Neuronal stem cell (in vitro differentiated cells): ENCODE data around the gene SMARCC2.

Experiments
- DNase-seq: peaks from one replicate; pipeline ENCODE4 v3.0.0-alpha.2; 2013; ENCODE audit warnings: low spot score
- H2AFZ ChIP-seq: one replicate; pipeline ENCODE4 v1.6.1; 2013; ENCODE audit warnings: mild to moderate bottlenecking, low read length, inconsistent platforms
- H2AK5ac ChIP-seq: 2 replicates; pipeline ENCODE4 v1.6.1; 2013; ENCODE audit warnings: low read depth, mild to moderate bottlenecking, inconsistent platforms, low read length, moderate library complexity, mixed read lengths
- H2BK120ac ChIP-seq: 2 replicates; pipeline ENCODE4 v1.6.1; 2013; ENCODE audit warnings: low read depth, mild to moderate bottlenecking, inconsistent platforms, low read length, moderate library complexity, mixed read lengths
- H2BK12ac ChIP-seq: one replicate; pipeline ENCODE4 v1.6.1; 2013; ENCODE audit warnings: low read length, inconsistent platforms
- H2BK15ac ChIP-seq: 2 replicates; pipeline ENCODE4 v1.6.1; 2013; ENCODE audit warnings: mild to moderate bottlenecking, low read length, inconsistent platforms, mixed read lengths
- H2BK5ac ChIP-seq: one replicate; pipeline ENCODE4 v1.6.1; 2013; ENCODE audit warnings: inconsistent platforms, mild to moderate bottlenecking, low read length, moderate library complexity
- H3K14ac ChIP-seq: one replicate; pipeline ENCODE4 v1.6.1; 2013; ENCODE audit warnings: low read length, inconsistent platforms
- H3K18ac ChIP-seq: 2 replicates; pipeline ENCODE4 v1.6.1; 2013; ENCODE audit warnings: low read length, inconsistent platforms
- H3K23ac ChIP-seq: 2 replicates; pipeline ENCODE4 v1.6.1; 2013; ENCODE audit warnings: low read depth, mild to moderate bottlenecking, mixed read lengths, low read length, inconsistent platforms; ENCODE audit not compliant: poor library complexity
- H3K27ac ChIP-seq: replicated peaks from 3 replicates; pipeline ENCODE4 v1.5.1; 2013; ENCODE audit warnings: low read length, inconsistent platforms
- H3K27me3 ChIP-seq, 3 experiments: 2 replicates each; pipeline ENCODE4 v1.6.1; 2013; ENCODE audit warnings: low read length in 3 of 3, mild to moderate bottlenecking in 2 of 3, inconsistent platforms in 1 of 3, low read depth in 1 of 3, mixed read lengths in 1 of 3, moderate library complexity in 1 of 3; ENCODE audit not compliant: control insufficient read depth in 3 of 3, insufficient read depth in 3 of 3
- H3K36me3 ChIP-seq, 2 donors: replicated peaks in 1 of 2; 2 replicates each; pipeline ENCODE4 v1.6.1; 2013; ENCODE audit warnings: low read length in 2 of 2; ENCODE audit not compliant: control insufficient read depth in 2 of 2, insufficient read depth in 2 of 2
- H3K4ac ChIP-seq: 2 replicates; pipeline ENCODE4 v1.6.1; 2013; ENCODE audit warnings: inconsistent platforms, mild to moderate bottlenecking, low read length, moderate library complexity
- H3K4me1 ChIP-seq, 2 donors: 1 replicate in 1 of 2; 2 replicates in 1 of 2; pipeline ENCODE4 v1.6.1; 2013; ENCODE audit warnings: low read length in 2 of 2, low read depth in 1 of 2; ENCODE audit not compliant: control insufficient read depth in 2 of 2, insufficient read depth in 1 of 2
- H3K4me2 ChIP-seq: one replicate; pipeline ENCODE4 v1.6.1; 2013; ENCODE audit warnings: mild to moderate bottlenecking, low read length, inconsistent platforms; ENCODE audit not compliant: insufficient read depth, poor library complexity, severe bottlenecking
- H3K4me3 ChIP-seq, 2 donors: 2 replicates each; pipeline ENCODE4 v1.5.1; 2013; ENCODE audit warnings: low read length in 2 of 2, mild to moderate bottlenecking in 2 of 2, inconsistent platforms in 1 of 2, moderate library complexity in 1 of 2
- H3K79me1 ChIP-seq: one replicate; pipeline ENCODE4 v1.6.1; 2013; ENCODE audit warnings: low read depth, mild to moderate bottlenecking, inconsistent platforms, low read length, moderate library complexity
- H3K9ac ChIP-seq: one replicate; pipeline ENCODE4 v1.6.1; 2013; ENCODE audit warnings: mild to moderate bottlenecking, low read depth, low read length, inconsistent platforms; ENCODE audit not compliant: poor library complexity
- H3K9me3 ChIP-seq, 2 donors: replicated peaks in 1 of 2; 2 replicates each; pipeline versions ENCODE3 to v1.6.1; 2013; ENCODE audit warnings: low read length in 2 of 2, mild to moderate bottlenecking in 2 of 2, inconsistent platforms in 1 of 2, low read depth in 1 of 2, mixed read lengths in 1 of 2, moderate library complexity in 1 of 2; ENCODE audit not compliant: control insufficient read depth in 2 of 2, insufficient read depth in 1 of 2
- H4K8ac ChIP-seq: one replicate; pipeline ENCODE4 v1.6.1; 2013; ENCODE audit warnings: low read depth, mild to moderate bottlenecking, inconsistent platforms, low read length, moderate library complexity
- H4K91ac ChIP-seq: one replicate; pipeline ENCODE4 v1.6.1; 2013; ENCODE audit warnings: low read length, low read depth, mild to moderate bottlenecking, inconsistent platforms; ENCODE audit not compliant: poor library complexity
- WGBS, 2 donors: extraction: QIAGEN DNeasy Blood & Tissue Kit; methylation state at CpG; one replicate each; pipeline ENCODE4 v1.1.7; 2013; ENCODE audit warnings: missing lambda C conversion rate in 2 of 2, mixed read lengths in 1 of 2; ENCODE audit not compliant: insufficient read length in 2 of 2, insufficient replicate concordance in 1 of 2; ENCODE audit errors: extremely low coverage in 2 of 2; 5-methylcytosine and 5-hydroxymethylcytosine counted together

SMARCC2 gene

DNA sequence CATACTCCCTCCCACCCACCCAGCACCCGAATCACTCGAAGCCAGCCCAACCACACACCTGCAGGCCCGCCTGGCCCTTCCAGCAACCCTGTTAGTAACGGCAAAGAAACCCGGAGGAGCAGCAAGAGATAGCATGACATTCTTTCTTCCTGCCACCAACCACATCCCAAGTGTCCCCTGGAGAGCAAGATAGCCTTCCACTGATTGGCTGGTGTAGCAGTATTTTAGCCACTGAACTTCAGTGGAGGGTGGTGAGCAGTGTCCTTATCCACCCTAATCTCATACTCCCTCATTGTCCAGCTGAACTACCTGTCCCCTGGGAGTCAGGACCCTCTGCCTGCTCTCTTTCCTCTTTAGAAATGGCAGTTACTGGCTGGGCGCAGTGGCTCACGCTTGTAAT, 39.8 kb upstream of the SMARCC2 start:
- no CpG with 5 or more reads among the region's 7 CpGs for WGBS, 2 donors
- no peak overlapping the region for H2BK15ac ChIP-seq
- H2AK5ac ChIP-seq, result no peak overlapping the region
- no peak overlapping the region for H3K23ac ChIP-seq
- H4K8ac ChIP-seq, result no peak overlapping the region
- H3K9me3 ChIP-seq, result no peaks in the 10 kb centered on the region
- H2AFZ ChIP-seq, result no peak overlapping the region
- H3K14ac ChIP-seq, result no peak overlapping the region
- H3K36me3 ChIP-seq, result peaks cover 7 to 25% of the 10 kb centered on the region in 2 donors
- no peak overlapping the region for H2BK120ac ChIP-seq
- peak overlapping the region; percentile 44 for H3K9ac ChIP-seq
- no peaks in the 10 kb centered on the region for H3K79me1 ChIP-seq
- H3K4me2 ChIP-seq, result no peak overlapping the region
- H2BK12ac ChIP-seq, result no peak overlapping the region
- no peaks in the 10 kb centered on the region for H3K27me3 ChIP-seq
- DNase-seq, result no peak
- no peak overlapping the region for H2BK5ac ChIP-seq
- H3K27ac ChIP-seq, result no peak overlapping the region
- H4K91ac ChIP-seq, result no peak overlapping the region
- H3K4ac ChIP-seq, result no peak overlapping the region
- no peak overlapping the region for H3K4me3 ChIP-seq
- no peak overlapping the region for H3K18ac ChIP-seq
- peaks cover 0 to 6% of the 10 kb centered on the region in 2 donors for H3K4me1 ChIP-seq

DNA sequence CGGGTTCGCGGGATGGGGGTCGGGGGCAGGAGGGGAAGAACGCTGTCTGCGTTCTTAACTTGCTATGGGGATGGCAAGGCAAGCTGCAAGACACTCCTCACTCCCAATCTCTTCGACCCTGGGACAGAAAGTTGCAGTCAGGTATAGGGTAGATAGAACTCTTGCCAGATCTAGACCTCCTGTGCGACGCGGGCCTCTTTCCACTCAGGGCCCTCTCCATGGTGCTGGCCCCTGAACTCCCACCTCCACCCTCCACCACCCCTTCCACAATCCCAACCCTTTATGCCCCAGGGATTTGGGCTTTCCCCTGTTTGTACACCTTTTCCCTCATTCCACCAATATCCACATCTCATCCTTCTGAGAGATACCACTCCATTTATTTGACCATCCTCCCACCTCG, 35.7 kb upstream of the SMARCC2 start:
- Histone ChIP-seq H3K4me3 (peak overlapping the region; percentile 76 to 78), H3K9ac (peak overlapping the region; percentile 84), H2BK5ac (peak overlapping the region; percentile 48), H4K8ac (peak overlapping the region; percentile 72), H2BK12ac (no peak overlapping the region), H3K27me3 (no peaks in the 10 kb centered on the region), H2BK120ac (no peak overlapping the region), H3K4me1 (peaks cover 2 to 13% of the 10 kb centered on the region in 2 donors), H3K79me1 (peaks cover 4% of the 10 kb centered on the region), H4K91ac (no peak overlapping the region), H3K4ac (no peak overlapping the region), H2AK5ac (peak overlapping the region; percentile 50), H2BK15ac (no peak overlapping the region), H3K27ac (no peak overlapping the region), H3K36me3 (peaks cover 7 to 25% of the 10 kb centered on the region in 2 donors), H3K4me2 (peak overlapping the region; percentile 68), H3K18ac (peak overlapping the region; percentile 53), H3K23ac (peak overlapping the region; percentile 83), H3K9me3 (no peaks in the 10 kb centered on the region), H2AFZ (peak overlapping the region; percentile 94), H3K14ac (peak overlapping the region; percentile 58)
- DNase-seq, result no peak
- 100% methylated on average over 1 of the region's 11 CpGs; no CpG with 5 or more reads in 1 of the 2 donors for WGBS, 2 donors

DNA sequence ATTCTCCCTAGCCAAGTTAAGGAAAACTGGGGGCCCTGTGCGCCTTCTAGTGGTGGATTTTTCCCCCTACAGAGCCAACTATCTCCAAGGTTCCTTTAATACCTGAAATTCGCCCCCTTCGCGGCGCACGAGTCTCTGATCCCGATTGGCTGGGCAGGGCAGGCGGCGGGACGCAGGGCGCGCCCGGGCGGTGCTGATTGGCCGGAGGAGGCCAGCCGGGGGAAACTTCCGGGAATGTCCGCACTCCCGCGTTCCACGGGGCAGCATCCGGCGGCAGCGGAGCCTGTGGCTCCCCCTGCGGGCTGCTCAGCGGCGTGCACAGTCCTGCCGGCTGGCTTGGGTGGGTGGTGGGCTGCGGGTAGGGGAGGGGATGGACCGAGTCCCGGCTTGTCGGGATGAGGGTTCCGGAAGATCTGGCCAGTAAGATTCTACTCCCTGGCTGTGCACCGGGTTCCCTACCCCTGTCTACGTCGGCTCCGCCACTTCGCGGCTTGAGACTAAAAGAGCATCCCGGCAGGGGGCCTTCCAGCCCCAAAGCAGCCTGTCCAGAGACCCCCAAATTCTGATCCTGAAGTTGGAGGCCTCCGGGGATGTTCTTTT, 34.9 kb upstream of the SMARCC2 start, which contains the start of gene NABP2:
TSS of gene NABP2 (plus strand) at position 241 of the 600 bp plus-strand sequence. CDS start 515 bp downstream, outside the sequence.
- Histone ChIP-seq H2AK5ac (peak within 1 kb of the TSS; percentile 50), H3K27ac (peak within 1 kb of the TSS; percentile 81), H3K23ac (peak within 1 kb of the TSS; percentile 83), H3K36me3 (peaks cover 7 to 25% of the 10 kb centered on the region in 2 donors), H3K4me2 (peak within 1 kb of the TSS; percentile 68), H2BK5ac (peak within 1 kb of the TSS; percentile 48), H2BK15ac (peak within 1 kb of the TSS; percentile 47), H3K4me3 (peak within 1 kb of the TSS; percentile 76 to 78), H3K18ac (peak within 1 kb of the TSS; percentile 92), H4K91ac (no peak within 1 kb of the TSS), H3K4me1 (peaks cover 2 to 13% of the 10 kb centered on the region in 2 donors), H3K4ac (peak within 1 kb of the TSS; percentile 61), H3K14ac (peak within 1 kb of the TSS; percentile 58), H2AFZ (peak within 1 kb of the TSS; percentile 94), H4K8ac (peak within 1 kb of the TSS; percentile 72), H3K9ac (peak within 1 kb of the TSS; percentile 84), H3K9me3 (no peaks in the 10 kb centered on the region), H3K27me3 (no peaks in the 10 kb centered on the region), H2BK120ac (no peak within 1 kb of the TSS), H2BK12ac (no peak within 1 kb of the TSS), H3K79me1 (peaks cover 7% of the 10 kb centered on the region)
- DNase-seq, result peak; percentile 96
- WGBS, 2 donors, result no CpG with 5 or more reads among the region's 41 CpGs

DNA sequence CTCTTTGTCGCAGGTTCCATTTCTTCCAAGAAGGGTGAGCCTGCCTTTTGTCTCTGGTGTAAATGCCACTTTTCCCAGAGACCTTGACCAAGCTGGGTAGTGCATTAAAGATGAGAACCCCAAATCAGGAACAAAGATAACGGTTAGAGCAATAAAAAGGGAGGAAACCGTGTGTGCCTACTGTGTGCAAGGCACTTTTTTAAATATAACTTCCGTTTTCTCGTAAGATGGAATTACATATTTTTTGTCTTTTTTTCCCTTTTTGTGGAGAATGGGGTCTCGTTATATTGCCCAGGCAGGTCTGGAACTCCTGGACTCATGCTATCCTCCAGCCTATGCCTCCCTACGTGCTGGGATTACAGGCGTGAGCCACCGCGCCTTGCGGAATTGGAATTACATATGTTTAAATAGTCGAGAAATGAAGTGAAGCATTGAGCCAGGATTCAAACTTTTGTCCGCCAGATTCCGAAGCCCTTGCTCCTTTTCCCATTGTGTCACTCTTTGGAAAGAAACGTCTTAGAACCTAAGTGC, 34.4 kb upstream of the SMARCC2 start:
- H2AK5ac ChIP-seq, result no peak overlapping the region
- H2BK120ac ChIP-seq, result no peak overlapping the region
- H3K23ac ChIP-seq, result no peak overlapping the region
- H3K4ac ChIP-seq, result no peak overlapping the region
- no CpG with 5 or more reads among the region's 15 CpGs for WGBS, 2 donors
- DNase-seq, result no peak
- peak overlapping the region in 1 of 2 donors; percentile 24 for H3K4me3 ChIP-seq
- no peaks in the 10 kb centered on the region for H3K27me3 ChIP-seq
- no peak overlapping the region for H3K14ac ChIP-seq
- no peak overlapping the region for H3K4me2 ChIP-seq
- H2BK12ac ChIP-seq, result no peak overlapping the region
- no peak overlapping the region for H2BK5ac ChIP-seq
- H3K18ac ChIP-seq, result no peak overlapping the region
- H3K9ac ChIP-seq, result no peak overlapping the region
- no peak overlapping the region for H2BK15ac ChIP-seq
- peaks cover 2 to 13% of the 10 kb centered on the region in 2 donors for H3K4me1 ChIP-seq
- H3K36me3 ChIP-seq, result peaks cover 4 to 20% of the 10 kb centered on the region in 2 donors
- H4K91ac ChIP-seq, result no peak overlapping the region
- H2AFZ ChIP-seq, result peak overlapping the region; percentile 85
- no peak overlapping the region for H4K8ac ChIP-seq
- H3K79me1 ChIP-seq, result peaks cover 7% of the 10 kb centered on the region
- no peaks in the 10 kb centered on the region for H3K9me3 ChIP-seq
- H3K27ac ChIP-seq, result peak overlapping the region; percentile 81
